Neural progenitor cell (in vitro differentiated cells): ENCODE measurements around the gene SLC7A5.

Experiments
- EZH2 ChIP-seq: fragments of 200-600 bp; sonication (generic); IDR thresholded peaks from 2 replicates; pipeline ENCODE4 v1.6.1; 2017; ENCODE audit warnings: antibody characterized with exemption, mild to moderate bottlenecking, moderate library complexity
- EZH2phosphoT487 ChIP-seq: fragments of 200-600 bp; sonication (generic); IDR thresholded peaks from 2 replicates; pipeline ENCODE4 v1.6.1; 2017; ENCODE audit warnings: antibody characterized with exemption
- TF ChIP-seq, protein P1 (sequence below): fragments of 200-600 bp; sonication (generic); IDR thresholded peaks from 2 replicates; pipeline ENCODE4 v1.5.1; 2017; ENCODE audit warnings: antibody characterized with exemption, mild to moderate bottlenecking

- TF ChIP-seq, protein P1, sequence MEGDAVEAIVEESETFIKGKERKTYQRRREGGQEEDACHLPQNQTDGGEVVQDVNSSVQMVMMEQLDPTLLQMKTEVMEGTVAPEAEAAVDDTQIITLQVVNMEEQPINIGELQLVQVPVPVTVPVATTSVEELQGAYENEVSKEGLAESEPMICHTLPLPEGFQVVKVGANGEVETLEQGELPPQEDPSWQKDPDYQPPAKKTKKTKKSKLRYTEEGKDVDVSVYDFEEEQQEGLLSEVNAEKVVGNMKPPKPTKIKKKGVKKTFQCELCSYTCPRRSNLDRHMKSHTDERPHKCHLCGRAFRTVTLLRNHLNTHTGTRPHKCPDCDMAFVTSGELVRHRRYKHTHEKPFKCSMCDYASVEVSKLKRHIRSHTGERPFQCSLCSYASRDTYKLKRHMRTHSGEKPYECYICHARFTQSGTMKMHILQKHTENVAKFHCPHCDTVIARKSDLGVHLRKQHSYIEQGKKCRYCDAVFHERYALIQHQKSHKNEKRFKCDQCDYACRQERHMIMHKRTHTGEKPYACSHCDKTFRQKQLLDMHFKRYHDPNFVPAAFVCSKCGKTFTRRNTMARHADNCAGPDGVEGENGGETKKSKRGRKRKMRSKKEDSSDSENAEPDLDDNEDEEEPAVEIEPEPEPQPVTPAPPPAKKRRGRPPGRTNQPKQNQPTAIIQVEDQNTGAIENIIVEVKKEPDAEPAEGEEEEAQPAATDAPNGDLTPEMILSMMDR: no peak
- TF ChIP-seq EZH2phosphoT487 (no peak), EZH2 (no peak)
Observed at GRCh38 chr16:87808108-87808507, 61.2 kb downstream of the SLC7A5 start.
